K562 (cell line): ENCODE results near the gene CLEC2D. TPM values are rescaled to one million over a fixed set of nuclear protein-coding genes. Genes with fewer than 3 reads are reported as not detected.
"Not testable (repeated sequence)": the region's sequence is repeated elsewhere in the genome, so short reads cannot be mapped to it uniquely, and the experiment has no call there.

Source experiments
- ATAC-seq: fragments of 200-7000 bp; cut with Tn5 transposase; 3 replicates; pipeline ENCODE4 v1.9.1; 2020; ENCODE audit warnings: moderate library complexity
- BruUV-seq: library from RNA; stranded (reverse); fragments of 400-500 nt; replicated peaks from 2 replicates; lab custom pipeline; 2021; lab: Mats Ljungman, UMichigan
- CTCF ChIA-PET: fragments of 300-600 bp; formaldehyde crosslinking; extraction: SDS; loops from one replicate; lab custom pipeline; 2021; ENCODE audit warnings: low intra/inter-chr PET ratio; lab: Yijun Ruan, JAX
- POLR2A ChIA-PET: fragments of 300-600, 350-650 bp; sonication (Branson Sonifier 250); formaldehyde crosslinking; extraction: SDS; loops from one replicate; lab custom pipeline; 2021; ENCODE audit warnings: antibody characterized with exemption, inconsistent platforms; lab: Yijun Ruan, JAX
- DNase-seq, 4 experiments: peaks; one replicate each; pipeline versions ENCODE4 v3.0.0 to v3.0.0-alpha.2; 2011 to 2018; ENCODE audit warnings: low spot score in 3 of 4, mixed read lengths in 3 of 4; ENCODE audit errors: extremely low read depth in 1 of 4
- FAIRE-seq: peaks from 2 replicates; lab custom pipeline; 2011; peaks lifted over from hg19 to GRCh38; lab: Jason Lieb, UNC
- H2AFZ ChIP-seq: 2 replicates; pipeline ENCODE4 v1.6.0; 2011; ENCODE audit warnings: low read depth, low read length, control low read depth, inconsistent platforms
- H3K27ac ChIP-seq: fragments of 200-600 bp; 3 replicates; pipeline ENCODE4 v1.8.0; 2011; ENCODE audit warnings: low read depth, mild to moderate bottlenecking, control low read depth, inconsistent platforms, low read length, moderate library complexity, mixed read lengths; ENCODE audit errors: extremely low read depth
- H3K27me3 ChIP-seq, 2 experiments: fragments of 300-600 bp in 1 of 2; 2 replicates in 1 of 2; 3 replicates in 1 of 2; pipeline versions ENCODE4 v1.6.0 to v1.8.0; 2011; ENCODE audit warnings: inconsistent platforms in 2 of 2, low read length in 2 of 2, mild to moderate bottlenecking in 1 of 2, mixed read lengths in 1 of 2, moderate library complexity in 1 of 2; ENCODE audit not compliant: control insufficient read depth in 2 of 2, insufficient read depth in 2 of 2
- H3K36me3 ChIP-seq: fragments of 300-600 bp; 3 replicates; pipeline ENCODE4 v1.8.0; 2011; ENCODE audit warnings: mild to moderate bottlenecking, low read length, inconsistent platforms; ENCODE audit not compliant: control insufficient read depth, insufficient read depth
- H3K4me1 ChIP-seq, 2 experiments: fragments of 200-600 bp in 1 of 2; replicated peaks in 1 of 2; 2 replicates in 1 of 2; 3 replicates in 1 of 2; pipeline versions ENCODE4 v1.5.1 to v1.8.0; 2011; ENCODE audit warnings: inconsistent platforms in 2 of 2, low read length in 2 of 2, mild to moderate bottlenecking in 1 of 2, mixed read lengths in 1 of 2, moderate library complexity in 1 of 2; ENCODE audit not compliant: control insufficient read depth in 2 of 2, insufficient read depth in 2 of 2
- H3K4me2 ChIP-seq: 2 replicates; pipeline ENCODE4 v1.6.1; 2011; ENCODE audit warnings: low read length, control low read depth, inconsistent platforms, mixed read lengths; ENCODE audit not compliant: insufficient read depth
- H3K4me3 ChIP-seq: fragments of 200-600 bp; sonication (generic), shearing (Covaris generic); 2 replicates; pipeline ENCODE4 v1.5.1; 2016; ENCODE audit warnings: control low read depth, inconsistent platforms
- H3K79me2 ChIP-seq: fragments of 200-600 bp; 3 replicates; pipeline ENCODE4 v1.8.0; 2011; ENCODE audit warnings: low read length, inconsistent platforms; ENCODE audit not compliant: control insufficient read depth, insufficient read depth
- H3K9ac ChIP-seq, 2 experiments: 2 replicates each; pipeline versions ENCODE4 v1.6.0 to v1.6.1; 2011; ENCODE audit warnings: low read depth in 2 of 2, low read length in 2 of 2, control low read depth in 1 of 2, inconsistent platforms in 1 of 2, mild to moderate bottlenecking in 1 of 2, mixed read lengths in 1 of 2; ENCODE audit not compliant: insufficient read depth in 1 of 2
- H3K9me1 ChIP-seq: one replicate; pipeline ENCODE4 v1.6.0; 2011; ENCODE audit warnings: inconsistent platforms, mild to moderate bottlenecking, low read length, moderate library complexity; ENCODE audit not compliant: control insufficient read depth, insufficient read depth
- H3K9me3 ChIP-seq: replicated peaks from 2 replicates; pipeline ENCODE4 v1.5.1; 2011; ENCODE audit warnings: low read depth, low read length, inconsistent platforms; ENCODE audit not compliant: control insufficient read depth, insufficient read depth
- H4K20me1 ChIP-seq: replicated peaks from 2 replicates; pipeline ENCODE4 v1.6.1; 2011; ENCODE audit warnings: low read length, inconsistent platforms, mixed read lengths; ENCODE audit not compliant: control insufficient read depth, insufficient read depth
- IRF2 ChIP-seq: sonication (generic); formaldehyde crosslinking; IDR thresholded peaks from 2 replicates; pipeline ENCODE4 v1.8.1; 2022; ENCODE audit warnings: mild to moderate bottlenecking, missing genetic modification reagents
- IRF9 ChIP-seq: fragments of 450-650 bp; IDR thresholded peaks from 2 replicates; pipeline ENCODE4 v1.6.1; 2016; ENCODE audit warnings: missing biosample characterization, missing genetic modification characterization
- MBD2 ChIP-seq: sonication (generic); IDR thresholded peaks from 2 replicates; pipeline ENCODE4 v1.6.1; 2016; ENCODE audit warnings: low read depth, borderline replicate concordance
- NR2F6 ChIP-seq: fragments of 450-650 bp; formaldehyde crosslinking; IDR thresholded peaks from 2 replicates; pipeline ENCODE4 v1.4.0; 2020; ENCODE audit warnings: mild to moderate bottlenecking
- RBBP5 ChIP-seq: fragments of 200-600 bp; sonication (generic); IDR thresholded peaks from 2 replicates; pipeline ENCODE4 v1.6.1; 2012; ENCODE audit warnings: borderline replicate concordance, mild to moderate bottlenecking, low read length, control low read depth, inconsistent platforms; ENCODE audit not compliant: insufficient read depth, poor library complexity, severe bottlenecking
- TEAD4 ChIP-seq, 2 experiments: sonication (generic) in 1 of 2; formaldehyde crosslinking in 1 of 2; IDR thresholded peaks; 2 replicates each; pipeline versions ENCODE4 v1.6.1 to v1.8.0; 2012 to 2022; ENCODE audit warnings: borderline replicate concordance in 1 of 2, inconsistent platforms in 1 of 2, low read length in 1 of 2, mild to moderate bottlenecking in 1 of 2, missing genetic modification reagents in 1 of 2
- TFE3 ChIP-seq: fragments of 450-650 bp; formaldehyde crosslinking; IDR thresholded peaks from 2 replicates; pipeline ENCODE4 v1.4.0; 2020; ENCODE audit warnings: mild to moderate bottlenecking, mixed read lengths
- ZBED1 ChIP-seq: IDR thresholded peaks from 2 replicates; pipeline ENCODE4 v1.6.1; 2014
- ZBTB8A ChIP-seq: fragments of 450-650 bp; IDR thresholded peaks from 2 replicates; pipeline ENCODE4 v1.6.1; 2018; ENCODE audit warnings: mild to moderate bottlenecking, moderate library complexity; ENCODE audit not compliant: partially characterized antibody
- ZNF408 ChIP-seq: fragments of 250-450 bp; sonication (Bioruptor Pico); IDR thresholded peaks from 2 replicates; pipeline ENCODE4 v1.4.0; 2020; ENCODE audit warnings: low read depth, mild to moderate bottlenecking, moderate library complexity
- WGBS: fragments of 100-300 bp; shearing (Covaris generic); methylation state at CpG from one replicate; pipeline ENCODE4 v1.1.6; 2016; ENCODE audit warnings: low coverage, mixed read lengths; ENCODE audit not compliant: insufficient coverage; ENCODE audit errors: missing lambda C conversion rate; 5-methylcytosine and 5-hydroxymethylcytosine counted together
- in situ Hi-C: fragments of 300-500 bp; cut with MboI; formaldehyde crosslinking; loops from 4 replicates; pipeline ENCODE4 v1.15.0; 2018; ENCODE audit warnings: inconsistent platforms, mixed read lengths
- intact Hi-C: fragments of 100-400 bp; cut with micrococcal nuclease; formaldehyde crosslinking; loops from 2 replicates; pipeline ENCODE4 v1.14.2; 2022
- polyA plus RNA-seq, 8 experiments: library from polyadenylated mRNA; depleted of rRNA in 4 of 8; stranded (reverse) in 5 of 8; unstranded in 3 of 8; fragments of >200 nt; fragmentation: Nextera tagmentation in 2 of 8; fragmentation: Illumina TruSeq in 1 of 8; extraction: Ambion mirVana in 2 of 8; extraction: Trizol in 1 of 8; gene quantifications; 2 replicates each; pipeline versions ENCODE4 v1.2.1 to v1.2.3, GENCODE V29; 2011 to 2014; ENCODE audit warnings: inconsistent platforms in 1 of 8, missing spikeins in 1 of 8
- total RNA-seq, 7 experiments: library from RNA; depleted of rRNA in 6 of 7; stranded (reverse); fragments of >200 nt in 6 of 7; fragmentation: Illumina TruSeq in 2 of 7; extraction: Trizol in 2 of 7; gene quantifications; 2 replicates each; pipeline versions ENCODE4 v1.2.1 to v1.2.3, GENCODE V29; 2011 to 2021; ENCODE audit warnings: low replicate concordance in 1 of 7
- TF ChIP-seq, protein P1 (sequence below): fragments of 450-650 bp; IDR thresholded peaks from 2 replicates; pipeline ENCODE4 v1.6.1; 2017; ENCODE audit warnings: mild to moderate bottlenecking, moderate library complexity

The CLEC2D gene
- total and polyA plus RNA-seq, 9 of the 15 experiments (the other 6 are each of a cell fraction or from before 2014, with no cell fraction given), result 1.4 to 5.0 (median 2.2) TPM

DNA sequence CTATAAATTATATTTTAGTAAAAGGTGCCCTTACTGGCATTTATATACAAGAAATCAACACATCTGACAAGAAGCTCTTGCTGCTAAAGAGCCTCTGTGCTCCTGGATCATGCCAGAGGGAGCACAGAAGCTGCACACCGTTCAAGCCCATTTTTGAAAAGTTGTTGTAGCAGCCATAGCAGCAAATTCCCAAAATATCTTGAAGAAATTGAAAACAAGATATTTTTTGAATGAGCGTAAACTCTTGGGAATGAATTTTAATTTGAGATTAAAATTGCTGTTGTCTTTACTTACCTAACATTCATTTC lies 540 bp upstream of the CLEC2D start:
- Histone ChIP-seq H3K9me1 (no peaks in the 10 kb centered on the region), H3K79me2 (no peaks in the 10 kb centered on the region), H3K27me3 (no peaks in the 10 kb centered on the region), H3K4me3 (no peak overlapping the region), H3K9me3 (no peaks in the 10 kb centered on the region), H4K20me1 (no peaks in the 10 kb centered on the region), H3K27ac (no peak overlapping the region), H2AFZ (no peak overlapping the region), H3K4me1 (peaks cover 6 to 12% of the 10 kb centered on the region in 2 experiments; a peak in 4 of 5 replicates), H3K36me3 (no peaks in the 10 kb centered on the region), H3K9ac (no peak overlapping the region), H3K4me2 (no peak overlapping the region)
- no TSS peak for BruUV-seq
- WGBS, result 80% methylated on average over 2 of the region's 2 CpGs
- DNase-seq (no peak), FAIRE-seq (no peak), ATAC-seq (no peak)
- TF ChIP-seq NR2F6 (no peak), IRF9 (tag) (no peak), ZBTB8A (no peak), TFE3 (no peak), ZNF408 (CRISPR knock-in tag) (no peak), TEAD4 (IDR thresholded peaks at IDR 0.05; ENCODE audit: low read length) (no peak), TEAD4 (CRISPR knock-in tag; IDR thresholded peaks at IDR 0.05; ENCODE audit: borderline replicate concordance) (no peak), ZBED1 (no peak), IRF2 (CRISPR knock-in tag) (no peak), MBD2 (no peak), RBBP5 (no peak)
- TF ChIP-seq, protein P1, sequence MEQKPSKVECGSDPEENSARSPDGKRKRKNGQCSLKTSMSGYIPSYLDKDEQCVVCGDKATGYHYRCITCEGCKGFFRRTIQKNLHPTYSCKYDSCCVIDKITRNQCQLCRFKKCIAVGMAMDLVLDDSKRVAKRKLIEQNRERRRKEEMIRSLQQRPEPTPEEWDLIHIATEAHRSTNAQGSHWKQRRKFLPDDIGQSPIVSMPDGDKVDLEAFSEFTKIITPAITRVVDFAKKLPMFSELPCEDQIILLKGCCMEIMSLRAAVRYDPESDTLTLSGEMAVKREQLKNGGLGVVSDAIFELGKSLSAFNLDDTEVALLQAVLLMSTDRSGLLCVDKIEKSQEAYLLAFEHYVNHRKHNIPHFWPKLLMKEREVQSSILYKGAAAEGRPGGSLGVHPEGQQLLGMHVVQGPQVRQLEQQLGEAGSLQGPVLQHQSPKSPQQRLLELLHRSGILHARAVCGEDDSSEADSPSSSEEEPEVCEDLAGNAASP, result no peak
- ChIA-PET CTCF (no interaction called here), POLR2A (no interaction called here)
- in situ Hi-C loops, result no loop called here
- intact Hi-C loops, result no loop called here

DNA sequence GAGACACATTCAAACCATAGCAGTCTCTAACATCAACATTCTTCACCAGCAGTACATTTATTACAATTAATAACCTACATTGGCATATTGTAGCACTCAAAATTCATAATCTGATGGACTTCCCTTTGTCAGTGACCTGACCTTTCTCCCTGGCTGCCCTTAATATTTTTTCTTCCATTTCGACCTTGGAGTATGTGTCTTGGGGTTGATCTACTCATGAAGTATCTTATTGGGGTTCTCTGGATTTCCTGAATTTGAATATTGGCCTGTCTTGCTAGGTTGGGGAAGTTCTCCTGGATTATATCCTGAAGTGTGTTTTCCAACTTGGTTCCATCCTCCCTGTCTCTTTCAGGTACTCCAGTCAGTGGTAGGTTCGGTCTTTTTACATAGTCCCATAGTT lies 2.8 kb downstream of the CLEC2D start:
- H3K9me1 ChIP-seq, H3K9me3 ChIP-seq, BruUV-seq, H4K20me1 ChIP-seq, H3K36me3 ChIP-seq, H3K79me2 ChIP-seq, H3K4me3 ChIP-seq, H3K4me2 ChIP-seq, H3K27ac ChIP-seq, FAIRE-seq, DNase-seq, H2AFZ ChIP-seq, ATAC-seq, CTCF ChIA-PET, intact Hi-C loops, in situ Hi-C loops, H3K27me3 ChIP-seq, H3K9ac ChIP-seq: not testable (repeated sequence)
- POLR2A ChIA-PET, result interaction anchor here (0.8 kb wide), 1 partner anchor 11 kb away, joined by 5 read pairs; no protein-coding TSS in a partner anchor
- peaks cover 9 to 17% of the 10 kb centered on the region in 2 experiments; a peak in 4 of 5 replicates for H3K4me1 ChIP-seq
- WGBS, result 57% methylated on average over 2 of the region's 2 CpGs
